Mesothelial cell of epicardium (in vitro differentiated cells): Measurements from ENCODE around the gene SIGLEC7. TPM values are rescaled to one million over a fixed set of nuclear protein-coding genes. Genes with fewer than 3 reads are reported as not detected.
A peak's percentile ranks its signal among the peaks of the same experiment; 100 is the strongest.

Experiments used
- DNase-seq, 2 experiments: peaks; one replicate each; pipeline ENCODE4 v3.0.0; 2021; ENCODE audit warnings: low spot score in 2 of 2; ENCODE audit not compliant: unreplicated experiment in 2 of 2
- H3K27ac Mint-ChIP-seq: 2 replicates; pipeline ENCODE4 v1.8.0; 2021; ENCODE audit warnings: mixed read lengths
- H3K27me3 Mint-ChIP-seq: 2 replicates; pipeline ENCODE4 v1.8.0; 2021; ENCODE audit warnings: low read depth, mixed read lengths
- H3K36me3 Mint-ChIP-seq: 2 replicates; pipeline ENCODE4 v1.8.0; 2021; ENCODE audit warnings: mixed read lengths
- H3K4me1 Mint-ChIP-seq: 2 replicates; pipeline ENCODE4 v1.8.0; 2021; ENCODE audit warnings: mixed read lengths
- H3K4me3 Mint-ChIP-seq: 2 replicates; pipeline ENCODE4 v1.8.0; 2021; ENCODE audit warnings: mild to moderate bottlenecking, moderate library complexity, mixed read lengths
- H3K9me3 Mint-ChIP-seq: 2 replicates; pipeline ENCODE4 v1.8.0; 2021; ENCODE audit warnings: mixed read lengths
- total RNA-seq: library from RNA; stranded (reverse); gene quantifications from 3 replicates; pipeline ENCODE4 v1.2.1, GENCODE V29; 2021
- TF ChIP-seq, protein P1 (sequence below): fragments of 200-600 bp; sonication (generic); IDR thresholded peaks from one replicate; pipeline ENCODE4 v1.5.0; 2021; ENCODE audit warnings: antibody characterized with exemption; ENCODE audit not compliant: unreplicated experiment

Gene SIGLEC7
- total RNA-seq: not detected in 3 replicates

DNA sequence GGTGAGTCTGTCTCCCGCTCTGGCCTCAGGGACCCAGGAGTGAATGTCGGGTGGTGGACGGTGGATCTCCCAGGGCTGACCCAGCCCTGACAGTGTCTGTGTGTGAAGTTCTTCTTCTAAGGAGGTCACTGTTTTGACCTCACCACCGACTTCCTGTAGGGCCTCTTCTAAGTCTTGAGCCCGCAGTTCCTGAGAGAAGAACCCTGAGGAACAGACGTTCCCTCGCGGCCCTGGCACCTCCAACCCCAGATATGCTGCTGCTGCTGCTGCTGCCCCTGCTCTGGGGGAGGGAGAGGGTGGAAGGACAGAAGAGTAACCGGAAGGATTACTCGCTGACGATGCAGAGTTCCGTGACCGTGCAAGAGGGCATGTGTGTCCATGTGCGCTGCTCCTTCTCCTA is at the start of gene SIGLEC7:
SIGLEC7 (plus strand) TSS at position 183 of the 400 bp plus-strand sequence; CDS start at position 252, 69 bp downstream.
- H3K4me3 Mint-ChIP-seq: no peak within 1 kb of the TSS
- DNase-seq: peak in 1 of 2 experiments; percentile 16
- H3K36me3 Mint-ChIP-seq: no peaks in the 10 kb centered on the region
- TF ChIP-seq, protein P1, sequence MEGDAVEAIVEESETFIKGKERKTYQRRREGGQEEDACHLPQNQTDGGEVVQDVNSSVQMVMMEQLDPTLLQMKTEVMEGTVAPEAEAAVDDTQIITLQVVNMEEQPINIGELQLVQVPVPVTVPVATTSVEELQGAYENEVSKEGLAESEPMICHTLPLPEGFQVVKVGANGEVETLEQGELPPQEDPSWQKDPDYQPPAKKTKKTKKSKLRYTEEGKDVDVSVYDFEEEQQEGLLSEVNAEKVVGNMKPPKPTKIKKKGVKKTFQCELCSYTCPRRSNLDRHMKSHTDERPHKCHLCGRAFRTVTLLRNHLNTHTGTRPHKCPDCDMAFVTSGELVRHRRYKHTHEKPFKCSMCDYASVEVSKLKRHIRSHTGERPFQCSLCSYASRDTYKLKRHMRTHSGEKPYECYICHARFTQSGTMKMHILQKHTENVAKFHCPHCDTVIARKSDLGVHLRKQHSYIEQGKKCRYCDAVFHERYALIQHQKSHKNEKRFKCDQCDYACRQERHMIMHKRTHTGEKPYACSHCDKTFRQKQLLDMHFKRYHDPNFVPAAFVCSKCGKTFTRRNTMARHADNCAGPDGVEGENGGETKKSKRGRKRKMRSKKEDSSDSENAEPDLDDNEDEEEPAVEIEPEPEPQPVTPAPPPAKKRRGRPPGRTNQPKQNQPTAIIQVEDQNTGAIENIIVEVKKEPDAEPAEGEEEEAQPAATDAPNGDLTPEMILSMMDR: no peak
- H3K4me1 Mint-ChIP-seq: no peaks in the 10 kb centered on the region
- H3K9me3 Mint-ChIP-seq: no peaks in the 10 kb centered on the region
- H3K27me3 Mint-ChIP-seq: peaks cover 41% of the 10 kb centered on the region
- H3K27ac Mint-ChIP-seq: no peak within 1 kb of the TSS

GRCh38 chr19:51093101-51093500 is 49.0 kb upstream of the SIGLEC7 start:
- Mint-ChIP-seq H3K36me3 (no peaks in the 10 kb centered on the region), H3K4me1 (peaks cover 25% of the 10 kb centered on the region), H3K27me3 (peaks cover 3% of the 10 kb centered on the region), H3K9me3 (no peaks in the 10 kb centered on the region), H3K27ac (peak overlapping the region; percentile 51), H3K4me3 (no peak overlapping the region)
- DNase-seq: no peak
- TF ChIP-seq, protein P1: no peak

DNA sequence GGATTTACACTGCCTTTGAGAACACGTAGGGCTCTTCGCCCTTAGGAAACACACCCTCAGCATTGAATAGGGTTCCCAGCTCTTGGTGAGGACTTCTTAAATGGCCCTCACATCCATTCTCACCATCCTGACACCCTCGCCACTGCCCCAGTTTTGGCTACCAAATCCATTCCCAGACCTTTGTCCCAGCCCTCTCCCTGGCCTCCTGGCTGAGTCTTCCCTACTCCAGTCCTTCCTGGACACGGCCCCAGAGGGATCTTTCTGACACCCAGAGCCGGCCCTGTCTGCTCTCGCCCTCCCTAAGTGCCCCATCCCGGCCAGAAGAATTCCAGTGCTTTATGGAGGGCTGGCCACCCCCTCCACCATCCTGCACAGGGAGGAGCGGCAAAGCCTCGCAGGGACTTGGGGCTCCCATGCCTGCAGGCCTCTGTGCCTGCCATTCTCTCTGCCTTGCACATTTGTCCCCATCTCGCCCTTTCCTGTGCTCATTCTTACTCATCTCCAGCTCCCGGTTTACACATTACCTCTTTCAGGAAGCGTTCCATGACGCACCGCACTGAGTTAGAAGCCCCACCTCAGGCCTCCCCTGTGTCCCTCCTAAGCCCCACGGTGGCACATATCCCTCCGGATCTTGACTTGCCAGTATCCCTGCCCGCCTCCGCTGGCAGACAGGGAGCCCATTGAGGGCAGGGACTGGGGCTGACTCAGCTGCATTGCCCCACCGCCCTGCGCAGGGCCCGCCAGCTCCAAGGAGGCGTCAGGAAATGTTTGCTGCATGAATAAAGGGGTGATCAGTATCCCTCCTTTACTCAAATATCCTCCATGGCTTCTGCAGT is 48.4 kb upstream of the SIGLEC7 start:
- Mint-ChIP-seq H3K27me3 (peaks cover 3% of the 10 kb centered on the region), H3K9me3 (no peaks in the 10 kb centered on the region), H3K36me3 (no peaks in the 10 kb centered on the region), H3K27ac (peak overlapping the region; percentile 43), H3K4me1 (peaks cover 25% of the 10 kb centered on the region), H3K4me3 (no peak overlapping the region)
- TF ChIP-seq, protein P1: no peak
- DNase-seq: no peak

DNA sequence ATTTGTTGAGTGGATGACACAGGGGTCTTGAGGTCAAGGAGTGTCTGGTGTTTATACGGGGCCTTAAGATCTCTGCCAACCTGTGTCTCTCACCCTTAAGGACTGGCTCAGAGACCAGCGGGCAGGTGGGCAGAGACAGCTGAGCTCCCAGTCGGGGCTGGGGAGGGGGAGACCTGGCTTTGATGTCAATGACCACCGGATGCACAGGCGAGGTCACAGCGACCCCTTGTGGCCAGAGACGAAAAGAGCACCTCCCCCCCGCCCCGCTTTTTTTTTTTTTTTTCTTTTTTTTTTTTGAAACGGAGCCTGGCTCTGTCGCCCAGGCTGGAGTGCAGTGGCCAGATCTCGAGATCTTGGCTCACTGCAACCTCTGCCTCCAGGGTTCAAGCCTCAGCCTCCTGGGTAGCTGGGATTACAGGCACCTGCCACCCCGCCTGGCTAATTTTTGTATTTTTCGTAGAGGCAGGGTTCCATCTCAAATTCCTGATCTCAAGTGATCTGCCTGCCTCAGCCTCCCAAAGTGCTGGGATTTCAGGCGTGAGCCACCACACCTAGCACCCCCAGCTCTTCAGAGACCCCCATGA is 47.3 kb upstream of the SIGLEC7 start:
- H3K27me3 Mint-ChIP-seq: no peaks in the 10 kb centered on the region
- no peak overlapping the region for H3K4me3 Mint-ChIP-seq
- H3K36me3 Mint-ChIP-seq: peaks cover 2% of the 10 kb centered on the region
- TF ChIP-seq, protein P1: peak; percentile 90
- H3K9me3 Mint-ChIP-seq: no peaks in the 10 kb centered on the region
- peaks cover 25% of the 10 kb centered on the region for H3K4me1 Mint-ChIP-seq
- peak; percentile 50 to 65 for DNase-seq
- no peak overlapping the region for H3K27ac Mint-ChIP-seq

GRCh38 chr19:51096473-51097165 is 45.5 kb upstream of the SIGLEC7 start:
- DNase-seq: no peak
- TF ChIP-seq, protein P1: no peak
- peaks cover 2% of the 10 kb centered on the region for H3K36me3 Mint-ChIP-seq
- peaks cover 25% of the 10 kb centered on the region for H3K4me1 Mint-ChIP-seq
- H3K27me3 Mint-ChIP-seq: no peaks in the 10 kb centered on the region
- no peaks in the 10 kb centered on the region for H3K9me3 Mint-ChIP-seq
- H3K4me3 Mint-ChIP-seq: no peak overlapping the region
- H3K27ac Mint-ChIP-seq: no peak overlapping the region
